ENCODE results near the gene XG.
"Not testable (repeated sequence)": the region's sequence is repeated elsewhere in the genome, so short reads cannot be mapped to it uniquely, and the experiment has no call there.

Gene XG

GRCh38 chrX:2781698-2782097, 29.9 kb downstream of the XG start:
- no peak for DNase-seq

GRCh38 chrX:2782171-2782570, 30.3 kb downstream of the XG start:
- no peak for DNase-seq

GRCh38 chrX:2782778-2783177, 30.9 kb downstream of the XG start:
- no peak for DNase-seq

DNA sequence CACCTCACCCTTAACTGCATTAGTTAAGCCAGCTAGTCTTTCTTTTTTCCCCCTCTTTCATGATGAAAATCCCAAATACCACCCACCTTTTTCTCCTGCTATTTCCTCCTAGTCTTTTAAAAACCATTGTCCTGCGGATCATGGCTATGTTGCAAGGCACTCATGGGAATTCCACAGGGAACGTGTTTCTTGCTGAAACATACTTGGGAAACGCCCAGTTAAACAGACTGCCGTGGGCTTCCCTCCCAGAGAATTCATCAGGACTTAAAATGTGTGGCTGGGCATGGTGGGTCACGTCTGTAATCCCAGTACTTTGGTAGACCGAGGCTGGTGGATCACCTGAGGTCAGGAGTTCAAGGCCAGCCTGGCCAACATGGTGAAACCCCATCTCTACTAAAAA, 32.2 kb downstream of the XG start:
- DNase-seq, result no peak

DNA sequence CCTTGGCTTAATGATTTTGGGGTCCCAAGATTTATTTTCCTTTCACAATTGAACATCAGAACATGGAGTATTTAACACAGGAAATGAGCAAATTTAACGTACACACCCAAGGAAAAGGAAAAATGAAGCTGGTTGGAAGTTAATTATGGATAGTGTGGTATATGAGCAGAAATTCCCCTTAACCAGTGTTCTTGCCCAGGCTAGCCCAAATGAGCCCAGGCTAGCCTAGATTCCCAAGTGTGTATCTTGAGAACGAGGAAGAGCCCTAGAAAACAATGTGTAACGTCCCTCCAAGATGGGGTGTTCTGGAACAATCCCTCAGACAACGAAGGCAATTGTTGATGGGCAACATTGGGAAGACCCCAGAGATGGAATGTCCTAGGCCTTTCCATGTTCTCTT, 33.7 kb downstream of the XG start:
- DNase-seq, result no peak

- no peak for DNase-seq
Observed at GRCh38 chrX:2788980-2789379, 37.1 kb downstream of the XG start.

GRCh38 chrX:2789569-2789968, 37.7 kb downstream of the XG start:
- no peak for DNase-seq

- DNase-seq, result no peak
Observed at GRCh38 chrX:2793752-2794151, 41.9 kb downstream of the XG start.

DNA sequence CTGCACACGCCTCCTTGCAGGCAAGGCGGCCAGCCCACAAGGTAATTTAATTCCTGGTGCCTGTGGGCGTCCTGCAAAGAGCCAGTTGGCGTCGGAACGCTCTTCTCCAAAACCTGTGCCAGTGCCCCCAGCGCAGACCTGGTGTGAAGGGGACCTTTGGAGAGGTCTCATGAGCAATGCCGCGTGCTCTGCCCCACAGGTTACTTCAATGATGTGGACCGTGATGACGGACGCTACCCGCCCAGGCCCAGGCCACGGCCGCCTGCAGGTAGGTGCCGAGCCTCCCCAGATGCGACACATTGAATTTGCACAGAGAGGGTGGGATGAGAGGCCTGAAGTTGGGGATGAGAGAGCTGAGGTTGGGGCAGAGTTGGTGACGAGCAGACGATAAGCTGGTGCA, 42.5 kb downstream of the XG start:
- DNase-seq, result no peak

DNA sequence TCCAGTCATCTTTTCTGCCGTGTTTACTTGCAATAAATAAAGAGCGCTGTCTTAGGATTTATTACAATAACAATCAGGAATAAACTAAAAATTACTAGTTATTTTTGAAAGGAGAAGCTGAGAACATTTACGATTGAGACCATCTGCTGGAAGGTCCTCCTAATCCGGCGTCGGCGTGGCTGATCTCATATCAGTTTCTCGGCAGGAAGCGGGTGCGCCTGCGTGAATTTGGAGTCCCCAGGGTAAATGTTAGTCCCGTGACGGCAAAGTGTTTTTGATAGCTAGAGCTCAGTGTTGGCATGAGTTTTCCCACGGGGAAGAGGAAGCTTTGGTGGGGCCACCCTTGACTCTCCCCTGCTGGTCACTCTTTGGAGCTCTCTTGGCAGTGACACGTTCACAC, 45.0 kb downstream of the XG start:
- not testable (repeated sequence) for DNase-seq

- DNase-seq, result no peak
Observed at GRCh38 chrX:2799369-2799768, 47.5 kb downstream of the XG start.

GRCh38 chrX:2799980-2800379, 48.1 kb downstream of the XG start:
- not testable (repeated sequence) for DNase-seq

DNA sequence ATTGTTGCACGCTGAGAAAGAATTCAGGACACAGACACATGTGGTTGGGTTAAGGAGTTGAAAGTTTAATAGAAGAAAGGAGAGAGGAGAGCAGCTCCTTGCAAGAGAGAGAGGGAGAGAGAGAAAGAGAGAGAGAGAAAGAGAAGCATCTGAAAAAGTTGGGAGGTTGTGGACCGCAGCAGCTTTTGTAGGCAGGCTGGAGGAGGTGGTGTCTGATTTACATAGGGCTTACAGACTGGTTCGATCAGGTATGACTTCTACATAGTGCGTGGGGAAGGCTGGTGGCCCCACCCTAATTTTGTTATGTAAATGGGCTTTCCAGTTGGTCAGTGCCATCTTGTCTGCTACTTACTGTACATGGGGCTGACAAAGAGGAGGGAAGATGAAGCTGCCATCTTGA, 49.4 kb downstream of the XG start:
- no peak for DNase-seq

DNA sequence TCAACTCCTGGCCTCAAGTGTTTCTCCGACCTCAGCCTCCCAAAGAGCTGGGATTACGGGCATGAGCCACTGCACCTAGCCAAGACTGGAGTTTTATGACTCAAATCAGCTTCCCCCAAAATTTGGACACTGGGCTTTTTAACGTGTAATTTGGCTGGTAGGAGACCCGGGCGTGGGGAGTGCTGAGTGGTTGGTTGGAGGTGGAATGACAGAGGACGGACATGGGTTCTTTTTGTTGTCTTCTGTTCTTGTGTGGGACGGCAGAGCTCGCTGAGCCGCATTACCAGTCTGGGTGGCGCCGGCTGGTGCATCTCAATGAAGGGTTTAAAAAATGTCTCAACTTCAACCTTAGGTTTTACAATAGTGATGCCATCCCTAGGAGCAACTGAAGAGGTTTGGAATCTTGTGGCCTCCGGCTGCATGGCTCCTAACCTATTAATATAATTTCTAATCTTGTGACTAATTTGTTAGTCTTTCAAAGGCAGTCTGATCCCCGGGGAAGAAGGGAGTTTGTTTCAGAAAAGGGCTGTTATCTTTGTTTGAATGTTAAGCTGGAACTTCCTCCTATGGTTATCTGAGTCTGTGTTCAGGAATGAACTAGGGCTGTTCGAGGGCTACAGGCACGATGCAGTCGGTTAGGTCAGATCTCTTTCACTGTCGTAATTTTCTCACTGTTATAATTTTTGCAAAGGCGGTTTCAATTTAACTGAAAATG, 50.7 kb downstream of the XG start:
- not testable (repeated sequence) for DNase-seq

GRCh38 chrX:2803486-2803885, 51.6 kb downstream of the XG start:
- not testable (repeated sequence) for DNase-seq

- DNase-seq, result not testable (repeated sequence)
Observed at GRCh38 chrX:2804106-2804843, 52.4 kb downstream of the XG start.

GRCh38 chrX:2804858-2805257, 53.0 kb downstream of the XG start:
- peak; percentile 38 for DNase-seq

DNA sequence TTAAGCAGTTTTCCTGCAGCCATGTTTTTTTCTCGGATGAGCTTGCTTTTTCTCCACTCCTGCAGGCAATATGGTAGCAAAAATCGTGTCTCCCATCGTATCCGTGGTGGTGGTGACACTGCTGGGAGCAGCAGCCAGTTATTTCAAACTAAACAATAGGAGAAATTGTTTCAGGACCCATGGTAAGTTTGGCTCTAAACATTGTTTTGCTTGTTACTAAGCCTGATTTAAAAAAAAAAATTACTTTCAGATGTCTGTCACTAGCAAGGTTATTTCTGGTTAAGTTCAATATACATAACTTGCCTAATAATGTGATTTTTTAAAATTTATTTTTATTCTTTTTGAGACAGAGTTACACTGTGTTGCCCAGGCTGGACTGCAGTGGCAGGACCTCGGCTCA, 59.4 kb downstream of the XG start:
- no peak for DNase-seq

DNA sequence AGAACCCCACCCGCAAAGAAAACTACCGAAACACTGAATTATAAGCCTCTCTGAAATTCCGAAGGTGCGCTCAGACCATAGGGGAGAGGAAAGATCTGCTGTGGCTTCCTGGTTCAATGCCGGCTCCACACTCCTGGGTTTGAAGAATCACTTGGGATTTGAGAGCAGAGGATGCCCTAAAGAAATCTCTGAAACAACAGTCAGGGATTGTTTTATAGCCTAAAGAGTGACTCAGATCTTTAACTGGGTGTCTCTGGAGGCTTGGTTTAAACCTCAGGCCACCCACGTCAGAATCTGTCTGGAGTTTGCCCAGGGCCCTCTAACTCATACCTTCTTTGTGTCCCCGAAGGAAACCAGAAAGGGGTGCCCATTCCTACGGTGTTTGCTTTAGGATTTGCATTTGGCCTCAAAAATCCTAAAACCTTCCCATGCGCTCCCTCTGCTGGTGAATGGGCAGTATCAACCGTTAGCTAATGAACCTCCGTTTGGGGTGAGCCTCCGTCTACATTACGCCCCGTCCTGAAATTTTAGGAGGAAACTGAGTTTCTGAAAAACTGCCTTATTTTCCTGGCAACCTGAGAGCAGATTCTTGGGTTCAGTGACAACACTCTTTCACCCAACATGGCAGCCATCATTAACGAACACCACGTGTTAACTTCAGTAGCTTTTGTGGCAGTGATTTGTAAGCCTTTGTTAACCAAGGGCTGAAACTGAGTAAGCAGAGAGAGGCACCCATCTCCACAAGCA, 60.5 kb downstream of the XG start:
- peak; percentile 49 for DNase-seq

DNA sequence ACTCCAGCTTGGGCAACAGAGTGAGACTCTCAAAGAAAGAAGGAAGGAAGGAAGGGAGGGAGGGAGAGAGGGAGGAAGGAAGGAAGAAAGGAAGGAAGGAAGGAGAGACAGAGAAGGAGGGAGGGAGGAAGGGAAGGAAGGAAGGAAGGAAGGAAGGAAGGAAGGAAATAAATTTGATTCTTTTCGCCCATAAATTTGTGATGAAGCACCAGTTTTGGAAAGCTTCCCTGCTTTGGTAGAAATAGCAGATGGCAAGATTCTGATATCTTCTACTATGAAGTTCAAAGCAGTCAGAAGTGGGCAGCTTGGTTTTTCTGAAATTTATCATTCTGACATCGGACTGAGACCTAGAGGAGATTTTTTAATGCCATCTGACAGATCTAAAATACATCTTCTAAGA, 65.2 kb downstream of the XG start:
- DNase-seq, result no peak

DNA sequence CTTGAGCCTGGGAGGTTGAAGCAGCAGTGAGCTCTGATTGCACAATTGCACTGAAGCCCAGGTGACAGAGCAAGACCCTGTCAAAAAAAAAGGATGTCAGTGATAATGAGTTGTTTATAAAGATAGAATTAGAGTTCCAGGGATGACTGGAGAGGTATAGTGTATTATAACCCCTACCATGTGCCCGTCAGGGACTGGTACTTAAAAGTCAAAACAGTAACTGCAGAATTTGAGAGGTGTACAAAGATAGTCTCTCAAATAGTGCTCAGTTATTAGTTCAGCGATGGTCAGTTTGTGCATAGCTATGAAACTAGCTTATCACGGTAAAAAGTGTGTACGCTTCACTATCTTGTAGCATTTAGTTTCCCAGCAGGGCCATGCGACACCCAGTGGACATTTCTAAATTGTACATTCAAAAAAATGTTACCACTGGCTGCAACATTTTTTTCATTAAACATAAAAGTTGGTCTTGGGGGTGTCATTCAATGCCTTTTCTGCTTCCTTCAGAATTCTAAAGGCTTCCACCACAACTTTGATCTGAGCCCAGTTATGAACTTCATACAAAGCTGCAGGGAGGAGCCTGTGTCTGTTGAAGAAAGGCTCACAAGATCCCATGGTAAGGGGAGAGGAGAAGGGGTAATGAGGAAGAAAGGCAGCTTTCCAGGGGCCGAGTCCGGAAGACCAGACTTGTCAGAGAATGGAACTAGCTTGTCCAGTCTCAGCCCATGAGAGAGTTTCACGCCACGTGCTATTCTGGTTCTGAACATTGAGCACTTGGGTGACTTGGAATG, 67.7 kb downstream of the XG start:
- no peak for DNase-seq

DNA sequence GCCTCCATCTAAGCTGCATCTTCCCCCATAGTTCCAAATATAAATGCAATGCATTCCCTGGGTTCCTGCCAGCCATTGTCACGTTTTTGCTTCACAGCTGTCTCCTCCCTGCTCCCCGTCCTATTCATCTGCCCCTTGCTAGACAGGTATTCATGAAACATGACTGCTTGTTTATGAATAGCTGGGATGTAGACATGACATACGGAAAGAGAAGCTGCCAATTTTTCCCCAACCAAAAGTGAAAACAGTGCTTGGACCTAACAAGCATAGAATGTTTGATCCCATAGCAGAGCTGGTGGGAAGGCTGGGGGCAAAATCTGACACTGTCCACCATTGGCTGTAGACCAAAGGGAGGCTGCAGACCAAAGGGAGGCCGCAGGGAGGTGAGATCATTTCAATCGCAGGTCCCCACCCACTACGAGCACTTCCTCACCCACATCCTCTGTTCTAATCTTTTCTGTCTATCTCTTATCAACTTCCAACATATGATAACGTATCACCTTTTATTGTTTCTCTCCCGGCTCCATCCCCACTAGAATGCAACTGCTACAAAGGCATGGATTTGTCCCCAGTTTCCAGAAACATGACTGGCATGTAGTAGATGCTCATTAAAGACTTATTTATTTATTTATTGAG, 68.4 kb downstream of the XG start:
- no peak for DNase-seq
